Stimulated activated CD4-positive, alpha-beta T cell treated with anti-CD3 and anti-CD28 coated beads, Interleukin-4, amount 100 ng/mL, for 48 hours (primary cell): ENCODE results near the gene WDR18.
A peak's percentile ranks its signal among the peaks of the same experiment; 100 is the strongest.

Source experiments
- DNase-seq, 2 donors: peaks; one replicate each; pipeline ENCODE4 v3.0.0-alpha.2; 2020; ENCODE audit warnings: low read depth in 2 of 2

Gene WDR18, protein sequence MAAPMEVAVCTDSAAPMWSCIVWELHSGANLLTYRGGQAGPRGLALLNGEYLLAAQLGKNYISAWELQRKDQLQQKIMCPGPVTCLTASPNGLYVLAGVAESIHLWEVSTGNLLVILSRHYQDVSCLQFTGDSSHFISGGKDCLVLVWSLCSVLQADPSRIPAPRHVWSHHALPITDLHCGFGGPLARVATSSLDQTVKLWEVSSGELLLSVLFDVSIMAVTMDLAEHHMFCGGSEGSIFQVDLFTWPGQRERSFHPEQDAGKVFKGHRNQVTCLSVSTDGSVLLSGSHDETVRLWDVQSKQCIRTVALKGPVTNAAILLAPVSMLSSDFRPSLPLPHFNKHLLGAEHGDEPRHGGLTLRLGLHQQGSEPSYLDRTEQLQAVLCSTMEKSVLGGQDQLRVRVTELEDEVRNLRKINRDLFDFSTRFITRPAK

DNA sequence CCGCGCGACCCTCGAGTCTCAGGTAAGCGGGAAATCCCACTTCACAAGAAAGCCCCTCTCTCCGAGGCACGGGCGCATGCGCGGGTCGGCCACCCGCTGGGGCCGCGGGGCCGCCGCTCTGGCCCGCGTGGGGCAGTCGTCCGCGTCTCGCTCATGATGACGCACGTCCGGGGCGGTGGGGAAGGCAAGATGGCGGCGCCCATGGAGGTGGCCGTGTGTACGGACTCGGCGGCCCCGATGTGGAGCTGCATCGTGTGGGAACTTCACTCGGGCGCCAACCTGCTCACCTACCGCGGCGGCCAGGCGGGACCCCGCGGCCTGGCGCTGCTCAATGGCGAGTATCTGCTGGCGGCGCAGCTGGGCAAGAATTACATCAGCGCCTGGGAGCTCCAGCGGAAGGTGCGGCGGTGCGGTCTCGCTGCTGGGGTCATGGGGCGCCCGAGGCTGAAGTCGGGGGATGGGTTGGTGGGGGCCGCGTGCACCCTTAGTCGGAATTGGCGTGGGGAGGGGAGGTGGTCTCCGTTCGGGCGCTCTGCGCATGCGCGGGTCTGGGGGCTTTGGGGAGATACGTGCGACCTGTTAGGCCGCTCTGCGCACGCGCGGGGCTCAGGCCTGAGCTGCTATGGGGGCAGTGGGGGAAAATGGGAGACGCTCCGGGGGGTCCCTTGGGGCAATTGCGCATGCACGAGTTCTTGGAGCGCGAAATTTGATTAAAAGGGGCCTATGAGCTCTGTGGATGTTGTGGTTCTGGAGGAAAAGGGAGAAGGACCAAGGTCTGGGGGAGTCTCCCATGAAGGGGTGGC lies at the start of gene WDR18:
TSS of gene WDR18 (plus strand) at position 181 of the 803 bp plus-strand sequence. CDS start at position 190, 9 bp downstream.
- DNase-seq = peak; percentile 88 to 90

DNA sequence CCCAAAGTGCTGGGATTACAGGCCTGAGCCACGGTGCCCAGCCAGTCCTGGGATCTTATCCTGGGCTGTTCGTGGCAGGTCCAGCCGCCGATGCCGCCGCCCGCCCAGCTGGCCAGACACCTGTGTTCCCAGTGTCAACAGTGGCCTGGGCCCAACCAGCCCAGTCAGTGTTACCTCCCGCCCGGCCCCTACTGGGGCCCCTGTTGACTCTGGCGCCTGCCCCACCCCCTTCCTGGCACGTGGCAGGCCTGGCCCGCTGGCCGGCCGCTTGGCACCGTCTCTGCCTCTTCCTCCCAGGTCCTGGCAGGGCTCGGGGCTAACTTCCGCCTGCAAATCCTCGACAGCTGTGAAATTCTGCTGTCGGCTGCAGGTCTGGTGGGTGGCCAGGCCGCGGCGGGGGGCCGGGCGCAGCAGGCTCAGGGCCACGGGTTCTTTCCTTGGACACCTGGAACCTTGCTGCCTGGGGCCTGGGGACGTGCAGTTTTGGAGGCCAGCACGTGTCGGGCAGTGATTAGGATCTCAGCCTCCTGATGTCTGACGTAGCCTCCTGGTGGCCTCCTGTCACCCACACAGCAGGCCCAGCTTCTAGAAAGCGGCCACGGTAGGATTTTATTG lies 49.2 kb upstream of the WDR18 start:
- DNase-seq = no peak

DNA sequence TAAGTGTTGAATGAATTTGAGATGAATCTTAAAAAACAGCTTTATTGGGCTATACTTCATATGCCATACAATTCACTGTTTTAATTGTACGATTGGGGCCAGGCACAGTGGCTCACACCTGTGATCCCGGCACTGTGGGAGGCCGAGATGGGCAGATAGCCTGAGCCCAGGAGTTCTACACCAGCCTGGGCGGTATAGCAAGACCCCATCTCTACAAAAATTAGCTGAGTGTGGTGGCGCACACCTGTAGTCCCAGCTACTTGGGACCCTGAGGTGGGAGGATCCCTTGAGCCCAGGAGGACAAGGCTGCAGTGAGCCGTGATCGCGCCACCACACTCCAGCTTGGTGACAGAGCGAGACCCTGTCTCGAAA lies 48.0 kb upstream of the WDR18 start:
- no peak for DNase-seq

DNA sequence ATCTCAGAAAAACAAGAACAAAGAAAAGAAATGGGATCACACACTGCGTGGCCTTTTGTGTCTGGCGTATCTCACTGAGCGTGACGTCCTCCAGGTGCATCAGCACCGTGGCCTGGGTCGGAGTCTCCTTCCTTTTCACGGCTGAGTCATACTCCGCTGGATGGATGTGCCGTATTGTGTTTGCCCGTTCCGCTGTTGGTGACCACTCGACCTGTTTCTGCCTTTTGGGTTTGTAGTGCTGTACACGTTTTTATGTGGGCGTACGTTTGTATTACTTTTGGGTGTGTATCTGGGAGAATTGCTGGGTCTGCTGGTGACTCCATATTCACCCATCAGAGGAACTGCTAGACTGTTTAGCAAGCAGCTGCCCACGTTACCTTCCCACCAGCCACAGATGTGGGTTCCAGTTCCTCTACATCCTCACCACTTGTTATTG lies 46.9 kb upstream of the WDR18 start:
- no peak for DNase-seq

DNA sequence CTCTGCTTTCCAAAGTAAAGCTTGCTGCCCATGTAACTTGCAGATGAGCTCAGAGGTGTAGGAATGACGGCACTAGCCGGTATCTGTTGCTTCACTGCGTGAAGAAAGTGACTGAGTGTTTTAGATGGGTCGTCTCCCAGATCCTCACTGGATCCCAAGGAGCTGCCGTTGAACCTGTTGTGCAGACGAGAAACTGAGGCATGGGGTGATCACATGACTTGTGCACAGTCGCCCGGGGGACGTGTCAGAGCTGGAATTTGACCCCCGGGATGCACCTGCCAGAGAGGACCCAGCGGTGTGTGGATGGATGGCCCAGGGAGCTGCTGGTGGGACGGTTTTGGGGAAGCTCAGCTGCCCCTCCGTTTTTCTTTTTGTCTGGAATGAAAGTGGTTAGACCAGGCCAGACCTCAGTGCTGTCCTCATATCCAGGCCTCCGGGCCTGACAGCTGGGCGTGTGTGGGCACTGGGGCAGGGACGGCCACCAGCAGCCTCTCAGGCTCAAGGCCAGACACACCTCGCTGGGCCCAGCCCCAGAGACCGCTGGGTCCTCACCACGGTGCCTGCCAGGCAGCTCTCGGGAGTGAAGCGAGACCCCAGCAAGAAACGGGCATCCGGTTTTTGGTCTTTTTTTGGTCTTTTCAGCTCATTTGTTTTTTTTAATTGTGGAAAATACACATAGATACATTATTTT lies 45.8 kb upstream of the WDR18 start:
- DNase-seq = no peak

DNA sequence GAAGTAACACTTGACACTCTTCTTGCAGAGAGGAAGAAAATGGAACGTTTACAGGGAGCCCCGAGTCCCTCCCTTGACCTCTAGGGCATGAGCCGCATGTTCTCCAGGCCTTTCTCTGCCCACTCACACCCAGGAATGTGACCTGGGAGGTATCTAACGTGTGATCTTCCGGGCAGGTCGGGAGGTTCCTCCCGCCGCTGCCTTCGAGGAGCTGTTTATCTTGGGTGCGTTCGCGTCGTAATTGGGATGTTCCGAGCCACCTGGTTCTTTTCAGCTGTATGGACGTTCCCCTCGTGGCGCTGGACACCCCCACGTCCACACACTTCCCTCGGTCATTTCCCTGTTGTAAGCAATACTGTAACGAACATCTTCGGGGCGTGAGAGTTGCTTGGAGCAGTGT lies 44.7 kb upstream of the WDR18 start:
- DNase-seq = no peak

DNA sequence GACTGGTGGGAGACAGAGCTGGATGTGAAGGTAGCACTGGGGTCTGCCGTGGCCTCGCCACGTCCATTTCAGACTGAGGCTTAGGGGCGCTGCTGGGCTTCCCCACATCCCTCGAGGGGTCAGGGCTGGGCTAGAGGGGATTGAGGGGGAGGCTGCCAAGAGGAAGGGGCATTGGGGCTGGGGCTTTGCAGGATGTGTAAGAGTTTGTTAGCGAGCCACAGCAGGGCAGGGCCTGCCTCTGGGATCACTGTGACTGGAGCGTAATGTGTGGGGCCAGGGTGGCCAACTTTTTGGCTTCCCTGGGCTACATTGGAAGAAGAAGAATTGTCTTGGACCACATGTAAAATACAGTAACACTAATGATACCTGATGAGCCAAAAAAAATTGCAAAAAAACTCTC lies 44.2 kb upstream of the WDR18 start:
- no peak for DNase-seq

DNA sequence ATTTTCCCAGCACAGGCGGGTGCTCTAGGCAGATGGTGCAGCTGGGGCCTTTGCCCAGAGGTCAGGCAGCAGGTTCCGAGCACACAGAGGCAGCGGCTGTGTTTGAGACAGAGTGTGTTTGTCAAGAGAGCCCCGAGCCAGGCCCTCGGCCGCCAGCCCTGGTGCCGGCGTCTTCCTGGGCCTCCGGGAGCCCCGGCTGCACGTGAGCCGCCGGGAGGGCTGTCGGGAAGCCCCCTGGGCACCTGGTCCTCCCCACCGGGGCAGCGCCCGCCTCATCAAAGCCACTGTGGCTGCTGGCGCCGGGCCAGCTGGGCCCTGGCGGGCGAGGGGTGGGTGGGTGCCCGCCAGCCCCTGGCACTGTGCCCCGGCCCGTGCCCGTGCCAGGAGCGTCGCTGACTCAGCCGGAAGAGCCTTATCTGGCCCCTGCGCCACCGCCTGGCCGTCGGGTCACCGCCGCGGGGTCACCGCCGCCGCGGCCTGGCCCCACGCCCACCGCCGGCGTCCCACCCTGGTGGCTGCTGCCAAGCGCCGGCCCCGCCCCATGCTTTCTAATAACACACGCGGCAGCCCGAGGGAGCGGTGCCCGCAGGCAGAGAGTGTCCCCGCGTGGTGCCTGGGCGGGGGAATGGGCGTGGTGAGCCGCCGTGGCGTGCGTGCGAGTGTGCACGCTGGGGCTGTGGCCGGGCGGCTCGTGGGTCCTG lies 43.4 kb upstream of the WDR18 start:
- DNase-seq = peak in 1 of 2 donors; percentile 51

DNA sequence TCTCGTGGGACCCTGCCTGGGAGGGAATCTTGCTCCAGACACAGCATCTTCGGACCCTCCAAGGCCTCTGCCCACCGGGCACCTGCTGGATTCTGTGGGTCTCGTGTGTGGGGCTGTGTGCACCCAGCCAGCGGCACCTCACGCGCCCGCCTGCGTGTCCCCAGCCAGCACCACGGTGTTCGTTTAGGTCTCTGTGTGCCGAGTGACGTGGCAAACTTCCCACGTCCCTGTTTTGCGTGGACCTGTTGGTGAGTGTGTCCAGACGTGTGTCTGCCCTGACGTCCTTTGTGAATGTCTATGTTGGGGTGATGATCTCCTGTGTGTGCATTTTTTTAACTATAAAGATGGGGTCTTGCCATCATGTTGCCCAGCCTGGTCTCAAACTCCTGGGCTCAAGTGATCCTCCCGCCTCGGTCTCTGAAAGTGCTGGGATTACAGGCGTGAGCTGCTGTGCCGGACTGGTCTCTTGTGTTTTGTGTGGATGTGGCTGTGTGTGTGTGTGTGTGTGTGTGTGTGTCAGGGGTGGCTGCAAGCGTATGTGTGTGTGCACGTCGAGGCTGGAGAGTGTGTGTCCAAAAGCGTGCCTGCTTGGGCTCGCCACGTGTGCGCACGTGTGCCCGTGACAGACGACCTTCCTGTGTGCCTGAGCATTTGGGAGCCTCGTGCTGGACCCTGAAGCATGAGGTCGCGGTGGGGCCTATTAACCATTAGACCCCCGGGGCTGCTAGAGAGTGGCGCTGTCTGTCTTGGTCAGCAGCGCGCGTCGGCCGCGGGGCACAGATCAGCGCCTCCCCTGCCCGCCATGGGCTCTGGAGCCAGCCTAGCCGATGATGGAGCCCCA lies 42.6 kb upstream of the WDR18 start:
- DNase-seq = no peak

DNA sequence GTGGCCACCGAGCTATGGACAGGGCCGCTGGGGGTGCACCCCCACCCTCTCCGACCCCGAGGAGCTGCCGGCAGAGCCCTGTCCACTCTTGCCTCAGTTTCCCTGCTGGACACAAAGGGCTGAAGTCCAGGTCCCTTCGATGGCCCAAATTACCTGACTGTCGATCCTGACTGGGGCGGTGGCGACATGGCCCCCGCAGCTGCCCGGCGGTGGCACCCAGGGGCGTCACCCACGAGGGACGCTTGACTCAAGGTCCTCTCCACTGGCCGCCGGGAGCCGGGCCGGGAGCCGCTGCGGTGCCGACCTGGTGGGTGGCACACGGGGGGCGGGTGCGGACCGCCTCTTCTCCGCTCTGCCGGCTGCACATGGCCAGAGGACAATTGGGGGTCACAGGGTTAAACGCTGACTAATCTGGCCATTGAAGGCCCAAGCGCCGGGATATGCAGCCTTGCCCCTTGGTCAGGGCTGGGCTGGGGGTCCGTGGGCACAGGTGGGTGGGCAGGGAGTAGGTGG lies 42.0 kb upstream of the WDR18 start:
- DNase-seq = no peak

DNA sequence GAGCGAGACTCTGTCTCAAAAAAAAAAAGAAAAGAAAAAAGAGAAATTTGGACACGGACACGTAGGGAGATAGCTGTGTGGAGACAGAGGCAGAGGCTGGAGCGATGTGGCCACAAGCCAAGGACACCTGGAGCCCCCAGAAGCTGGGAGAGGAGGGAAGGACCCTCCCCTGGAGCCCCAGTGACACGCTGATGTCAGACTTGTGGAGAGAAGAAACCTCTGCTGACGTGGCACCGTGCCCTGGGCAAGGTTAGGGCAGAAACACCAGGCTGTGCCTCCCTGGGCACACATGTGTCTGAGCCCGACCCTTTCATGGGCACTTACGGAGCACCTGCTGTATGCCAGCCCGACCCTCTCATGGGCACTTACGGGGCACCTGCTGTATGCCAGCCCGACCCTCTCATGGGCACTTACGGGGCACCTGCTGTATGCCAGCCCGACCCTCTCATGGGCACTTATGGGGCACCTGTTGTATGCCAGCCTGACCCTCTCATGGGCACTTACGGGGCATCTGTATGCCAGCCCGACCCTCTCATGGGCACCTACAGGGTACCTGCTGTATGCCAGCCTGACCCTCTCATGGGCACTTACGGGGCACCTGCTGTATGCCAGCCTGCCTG lies 40.5 kb upstream of the WDR18 start:
- no peak for DNase-seq

DNA sequence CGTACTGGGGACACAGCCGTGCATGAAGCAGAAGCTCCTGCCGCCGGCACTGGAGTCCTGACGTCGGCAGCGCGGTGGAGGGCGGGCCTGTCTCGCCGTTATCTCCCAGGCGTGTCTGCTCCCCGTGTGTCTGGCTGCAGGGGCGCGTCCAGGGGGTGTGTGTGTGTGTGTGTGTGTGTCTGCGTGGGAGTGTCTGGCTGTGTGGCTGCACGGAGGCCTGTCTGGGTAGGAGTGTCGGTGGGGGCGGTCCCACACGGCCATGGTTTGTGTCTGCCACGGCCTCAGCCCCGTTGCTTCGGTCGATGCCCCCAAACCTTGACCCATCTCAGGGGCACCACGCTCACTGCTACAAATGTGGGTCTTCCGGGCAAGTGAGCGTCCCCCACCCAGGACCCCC lies 40.0 kb upstream of the WDR18 start:
- no peak for DNase-seq

DNA sequence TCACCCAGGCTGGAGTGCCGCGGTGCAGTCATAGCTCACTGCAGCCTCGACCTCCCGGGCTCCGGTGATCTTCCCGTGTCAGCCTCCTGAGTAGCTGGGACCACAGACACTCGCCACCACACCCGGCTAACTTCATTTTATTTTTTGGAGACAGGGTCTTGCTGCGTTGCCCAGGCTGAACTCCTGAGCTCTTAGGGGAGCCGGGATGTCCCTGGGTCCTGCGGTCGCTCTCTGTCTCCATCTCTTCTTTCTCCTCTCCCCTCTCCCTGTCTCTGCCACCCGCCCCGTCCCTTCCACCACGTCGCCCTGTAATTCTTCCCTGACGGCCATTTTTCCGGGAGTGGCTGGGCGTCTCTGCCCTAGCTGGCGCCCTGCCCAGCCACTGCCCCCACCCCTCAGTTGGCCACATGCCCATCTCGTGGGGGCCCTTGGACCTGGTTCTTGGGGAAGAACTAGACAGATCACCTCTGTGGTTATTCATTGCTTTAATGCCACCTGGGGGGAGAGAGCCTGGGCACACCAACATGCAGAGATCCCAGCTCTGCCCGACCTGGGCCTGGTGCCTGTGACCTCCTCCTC lies 39.4 kb upstream of the WDR18 start:
- no peak for DNase-seq

DNA sequence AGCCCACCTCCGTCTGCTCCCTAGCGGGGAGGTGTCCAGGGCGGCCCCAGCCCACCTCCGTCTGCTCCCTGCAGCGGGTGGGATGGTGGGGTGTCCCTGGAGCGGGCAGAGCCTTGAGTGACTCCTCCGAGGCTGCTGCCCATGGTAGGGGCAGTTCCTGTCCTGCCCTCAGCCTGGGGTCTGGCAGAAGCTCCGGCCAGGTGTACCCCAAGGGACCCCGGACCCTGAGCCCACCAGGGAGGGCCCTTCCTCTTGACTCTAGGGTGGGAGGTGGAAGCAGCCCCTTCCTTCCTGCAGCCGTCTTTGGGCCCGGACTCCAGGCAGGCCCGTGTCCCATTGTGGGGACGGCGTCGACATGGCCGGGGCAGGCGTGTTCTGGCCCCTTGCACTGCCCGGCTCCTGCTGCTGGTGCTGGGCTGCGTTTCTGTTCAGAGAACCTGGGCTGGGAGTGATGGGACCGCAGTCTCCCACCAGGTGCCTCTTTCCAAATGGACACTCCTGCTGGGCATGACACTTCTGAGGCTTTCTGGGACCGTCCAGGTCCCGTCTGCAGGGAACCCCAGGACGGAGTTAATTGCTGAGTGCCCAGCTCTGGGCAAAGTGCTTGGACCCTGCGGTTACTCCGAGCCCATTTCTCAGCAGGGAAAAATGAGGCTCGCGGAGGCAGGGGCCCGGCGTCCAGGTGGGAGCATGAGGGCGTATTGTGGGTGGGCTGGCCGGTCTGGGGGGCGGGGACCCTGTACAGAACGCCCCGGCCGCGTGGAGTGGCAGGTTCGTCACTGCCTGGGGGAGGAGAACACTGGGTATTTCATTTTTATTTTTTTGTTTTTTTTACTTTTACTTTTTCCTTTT lies 38.5 kb upstream of the WDR18 start:
- DNase-seq = no peak

DNA sequence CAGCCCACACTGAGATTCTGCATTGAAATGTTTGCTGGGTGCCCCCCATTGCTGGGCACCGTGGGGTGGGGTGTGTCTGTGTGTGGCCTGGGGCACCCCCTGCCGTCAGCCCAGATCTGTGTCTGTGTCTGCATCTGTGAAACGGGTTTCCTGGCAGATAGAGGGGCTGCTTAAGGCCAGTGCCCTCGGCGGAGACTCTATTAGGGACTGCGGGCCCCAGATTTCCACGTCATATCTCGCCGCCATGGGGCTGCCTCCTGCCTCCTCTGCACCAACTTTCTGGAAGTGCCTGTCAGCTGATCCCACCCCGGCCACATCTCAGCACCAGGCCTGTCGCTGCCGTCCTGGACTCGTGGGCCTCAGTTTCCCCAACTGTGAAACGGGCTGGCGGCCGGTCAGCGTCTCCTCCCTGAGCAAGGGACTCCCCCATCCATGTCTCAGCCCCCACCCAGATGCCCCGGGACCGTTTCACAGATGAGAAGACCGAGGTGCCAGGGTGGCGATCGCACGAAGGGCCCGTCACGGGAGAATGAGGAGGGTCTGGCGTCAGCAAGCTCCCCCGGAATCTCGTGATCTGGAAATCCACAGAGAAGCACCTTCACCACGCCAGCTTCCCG lies 36.9 kb upstream of the WDR18 start:
- no peak for DNase-seq

DNA sequence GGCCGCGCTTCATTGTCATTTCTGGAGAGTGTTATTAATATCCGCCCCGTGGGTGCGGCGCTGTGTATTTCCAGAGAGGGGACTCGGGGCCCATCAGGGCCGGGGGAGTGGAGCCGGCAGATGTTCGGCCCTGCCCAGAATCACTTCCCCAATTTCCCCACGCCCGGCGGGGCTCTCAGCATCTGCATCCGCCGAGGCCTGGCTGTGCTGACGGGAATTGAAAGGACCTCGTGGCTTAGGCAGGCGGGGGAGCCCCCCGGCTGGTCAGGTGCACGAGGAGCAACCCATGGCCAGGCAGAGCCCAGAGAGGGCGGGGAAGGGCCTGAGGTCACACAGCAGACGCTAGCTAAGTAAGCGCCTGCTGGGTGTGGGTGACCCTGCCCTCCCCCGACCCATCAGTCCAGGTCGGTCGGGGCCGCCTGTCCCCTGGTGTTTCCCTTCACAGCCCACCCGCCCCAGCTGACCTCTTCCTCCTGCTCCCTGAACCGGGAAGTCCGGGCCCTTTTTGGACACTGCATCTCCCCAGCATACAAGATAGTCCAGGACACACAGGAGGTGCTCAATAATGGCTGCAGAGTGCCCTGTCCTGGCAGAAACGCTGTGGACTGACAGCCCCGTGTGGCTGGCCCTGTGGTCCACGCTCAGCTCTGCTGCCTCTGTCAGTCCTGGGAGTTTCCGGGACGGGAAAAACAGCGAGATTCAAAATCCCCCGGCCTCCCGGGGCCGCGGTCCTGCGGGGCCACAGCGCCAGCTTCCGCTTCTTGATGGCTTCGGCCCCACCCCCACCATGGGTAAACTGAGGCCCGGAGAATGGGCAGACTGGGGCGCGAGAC lies 36.2 kb upstream of the WDR18 start:
- no peak for DNase-seq

DNA sequence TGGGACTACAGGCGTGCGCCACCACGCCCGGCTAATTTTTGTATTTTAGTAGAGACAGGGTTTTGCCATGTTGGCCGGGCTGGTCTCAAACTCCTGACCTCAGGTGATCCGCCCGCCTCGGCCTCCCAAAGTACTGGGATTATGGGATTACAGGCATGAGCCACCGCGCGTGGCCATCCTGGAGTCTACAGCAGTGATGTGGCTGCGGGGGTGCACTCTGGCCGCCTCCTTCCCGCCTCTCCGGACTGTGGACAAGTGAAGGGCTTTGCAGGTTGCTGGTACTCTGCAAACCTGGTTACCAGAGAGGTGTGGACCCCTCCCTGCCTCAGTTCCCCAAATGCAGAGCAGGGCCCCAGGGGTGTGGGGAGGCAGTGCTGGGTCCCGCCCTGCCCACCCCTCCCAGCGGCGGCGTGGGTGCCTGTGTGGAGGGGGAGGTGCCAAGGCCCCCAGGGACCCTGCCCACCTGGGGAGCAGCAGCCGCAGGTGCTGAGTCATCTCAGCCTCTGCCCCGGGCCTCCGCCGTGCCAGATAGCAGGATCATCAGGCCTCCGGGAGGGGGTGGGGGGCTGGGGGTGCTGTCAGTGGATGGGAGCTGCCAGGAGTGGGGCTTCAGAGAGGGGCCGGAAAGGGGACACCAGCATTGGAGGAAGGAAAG lies 35.2 kb upstream of the WDR18 start:
- DNase-seq = no peak
